GM19240 (cell line): ENCODE measurements around the gene PNMA6A.
"Not testable (repeated sequence)": the region's sequence is repeated elsewhere in the genome, so short reads cannot be mapped to it uniquely, and the experiment has no call there.

ENCODE experiments used
- DNase-seq: peaks from one replicate; pipeline ENCODE4 v3.0.0; 2011; ENCODE audit warnings: low spot score; ENCODE audit not compliant: insufficient read length

PNMA6A gene

GRCh38 chrX:153074935-153075334 lies 2.7 kb downstream of the PNMA6A start:
- no peak for DNase-seq

GRCh38 chrX:153075366-153075765 lies 3.1 kb downstream of the PNMA6A start:
- DNase-seq: no peak

GRCh38 chrX:153077437-153078135 lies 5.3 kb downstream of the PNMA6A start:
- not testable (repeated sequence) for DNase-seq

- not testable (repeated sequence) for DNase-seq
These were observed 11.1 kb downstream of the PNMA6A start for GRCh38 chrX:153083238-153083923.

GRCh38 chrX:153102418-153102817 lies 30.2 kb downstream of the PNMA6A start:
- no peak for DNase-seq

- DNase-seq: not testable (repeated sequence)
These were observed 32.7 kb downstream of the PNMA6A start for GRCh38 chrX:153104959-153105358.

- DNase-seq: not testable (repeated sequence)
These were observed 34.0 kb downstream of the PNMA6A start for GRCh38 chrX:153106092-153106801.

- not testable (repeated sequence) for DNase-seq
These were observed 38.5 kb downstream of the PNMA6A start for GRCh38 chrX:153110735-153111134.

GRCh38 chrX:153113851-153114250 lies 41.6 kb downstream of the PNMA6A start:
- not testable (repeated sequence) for DNase-seq

GRCh38 chrX:153117754-153118153 lies 45.5 kb downstream of the PNMA6A start:
- DNase-seq: not testable (repeated sequence)

GRCh38 chrX:153120230-153120629 lies 48.0 kb downstream of the PNMA6A start:
- DNase-seq: not testable (repeated sequence)

- DNase-seq: not testable (repeated sequence)
These were observed 51.2 kb downstream of the PNMA6A start for GRCh38 chrX:153123468-153123867.
